LNCAP (cell line): ENCODE data around the gene TMEM156.

Experiments
- TF ChIP-seq, protein P1 (sequence below): fragments of 450-650 bp; IDR thresholded peaks from 2 replicates; pipeline ENCODE4 v1.5.1; 2017; ENCODE audit warnings: mild to moderate bottlenecking

Gene TMEM156

GRCh38 chr4:38987491-38987890, 44.7 kb downstream of the TMEM156 start:
- TF ChIP-seq, protein P1, sequence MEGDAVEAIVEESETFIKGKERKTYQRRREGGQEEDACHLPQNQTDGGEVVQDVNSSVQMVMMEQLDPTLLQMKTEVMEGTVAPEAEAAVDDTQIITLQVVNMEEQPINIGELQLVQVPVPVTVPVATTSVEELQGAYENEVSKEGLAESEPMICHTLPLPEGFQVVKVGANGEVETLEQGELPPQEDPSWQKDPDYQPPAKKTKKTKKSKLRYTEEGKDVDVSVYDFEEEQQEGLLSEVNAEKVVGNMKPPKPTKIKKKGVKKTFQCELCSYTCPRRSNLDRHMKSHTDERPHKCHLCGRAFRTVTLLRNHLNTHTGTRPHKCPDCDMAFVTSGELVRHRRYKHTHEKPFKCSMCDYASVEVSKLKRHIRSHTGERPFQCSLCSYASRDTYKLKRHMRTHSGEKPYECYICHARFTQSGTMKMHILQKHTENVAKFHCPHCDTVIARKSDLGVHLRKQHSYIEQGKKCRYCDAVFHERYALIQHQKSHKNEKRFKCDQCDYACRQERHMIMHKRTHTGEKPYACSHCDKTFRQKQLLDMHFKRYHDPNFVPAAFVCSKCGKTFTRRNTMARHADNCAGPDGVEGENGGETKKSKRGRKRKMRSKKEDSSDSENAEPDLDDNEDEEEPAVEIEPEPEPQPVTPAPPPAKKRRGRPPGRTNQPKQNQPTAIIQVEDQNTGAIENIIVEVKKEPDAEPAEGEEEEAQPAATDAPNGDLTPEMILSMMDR: no peak

DNA sequence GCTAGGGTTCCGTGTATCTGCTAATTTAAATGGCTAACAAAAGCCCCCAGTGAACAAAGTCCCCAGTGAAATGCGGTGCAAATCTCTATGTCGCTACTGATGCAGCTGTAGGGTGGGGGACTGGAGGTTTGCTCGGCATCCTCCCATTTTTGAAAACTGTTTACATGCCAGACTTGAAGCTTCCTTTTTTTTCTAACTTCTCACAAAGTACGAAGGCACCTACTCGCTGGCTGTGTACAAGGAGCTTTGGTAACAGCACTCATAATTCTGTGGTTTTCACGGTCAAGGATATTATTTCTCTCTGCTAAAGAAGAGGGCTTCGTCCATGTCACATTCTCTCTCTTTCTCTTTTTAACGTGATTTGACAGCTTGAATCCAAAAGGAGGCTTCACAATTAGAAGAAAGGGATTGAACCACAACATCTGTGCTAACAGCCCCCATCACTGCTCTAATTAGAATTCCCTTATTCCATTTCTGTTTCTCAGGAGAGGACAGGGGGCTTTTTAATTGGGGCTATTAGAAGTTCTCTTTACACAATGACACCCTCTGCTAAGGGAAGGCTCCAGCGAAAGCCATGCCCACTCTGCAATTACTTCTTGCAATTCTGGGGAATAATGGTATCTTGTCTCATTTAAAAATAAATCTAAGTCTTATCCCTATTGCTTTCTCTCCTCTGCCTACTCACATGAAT, 46.7 kb downstream of the TMEM156 start:
- TF ChIP-seq, protein P1: no peak

DNA sequence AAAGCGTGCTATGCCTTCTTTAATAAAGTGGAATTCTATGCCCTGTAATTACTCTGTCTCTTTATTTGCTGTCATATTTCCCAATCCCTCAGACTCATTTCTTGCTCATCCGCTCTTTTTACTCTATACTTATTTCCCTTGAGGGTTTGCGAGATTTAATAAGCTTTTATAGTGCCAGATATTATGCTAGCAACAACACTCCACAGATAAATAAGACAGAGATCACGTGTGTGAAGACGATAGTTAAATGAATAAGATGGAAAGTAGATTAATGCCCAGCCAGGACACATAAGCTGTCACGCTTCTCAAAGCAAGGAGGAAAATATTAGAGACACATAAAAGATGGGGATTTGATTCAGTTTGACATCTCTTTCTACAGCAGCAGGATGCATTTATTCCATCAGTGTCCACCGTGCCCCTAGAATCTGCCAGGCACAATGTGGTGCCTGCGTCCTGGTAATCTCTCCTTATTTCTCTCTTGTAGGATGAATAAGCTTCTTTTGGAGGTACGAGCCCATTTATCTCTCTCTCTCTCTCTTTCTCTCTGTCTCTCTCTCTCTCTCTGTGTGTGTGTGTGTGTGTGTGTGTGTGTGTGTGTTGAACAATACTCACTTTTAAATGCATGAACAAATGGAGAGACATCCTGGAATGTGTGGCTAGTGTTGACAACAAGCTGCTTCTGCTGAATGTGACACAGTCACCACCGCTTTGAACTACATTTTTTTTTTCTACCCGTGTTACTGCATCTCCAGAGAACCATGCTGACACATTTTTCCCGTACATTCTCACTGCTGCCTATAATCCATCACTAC, 48.2 kb downstream of the TMEM156 start:
- TF ChIP-seq, protein P1: no peak

DNA sequence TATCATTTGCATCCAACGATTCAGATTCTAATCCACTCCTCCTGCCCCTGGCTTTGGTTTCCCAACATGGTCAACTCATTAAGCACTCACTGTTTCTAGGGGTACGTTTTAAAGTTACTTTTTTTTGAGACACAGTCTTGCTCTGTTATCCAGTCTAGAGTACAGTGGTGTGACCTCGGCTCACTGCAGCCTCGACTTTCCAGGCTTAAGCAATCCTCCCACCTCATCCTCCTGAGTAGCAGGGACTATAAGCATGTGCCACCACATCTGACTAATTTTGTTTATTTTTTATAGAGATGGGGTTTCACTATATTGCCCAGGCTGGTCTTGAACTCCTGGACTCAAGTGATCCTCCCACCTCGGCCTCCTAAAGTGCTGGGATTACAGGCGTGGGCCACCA, 48.9 kb downstream of the TMEM156 start:
- TF ChIP-seq, protein P1: no peak

- TF ChIP-seq, protein P1: no peak
These were observed 49.7 kb downstream of the TMEM156 start for GRCh38 chr4:38982361-38983095.

GRCh38 chr4:38980903-38981676, 51.1 kb downstream of the TMEM156 start:
- TF ChIP-seq, protein P1: no peak
